Keratinocyte (primary cell): Measurements from ENCODE around the gene ING5. TPM values are rescaled to one million over a fixed set of nuclear protein-coding genes. Genes with fewer than 3 reads are reported as not detected.

ENCODE experiments used
- DNase-seq: peaks from one replicate; pipeline ENCODE4 v3.0.0-alpha.2; 2011; ENCODE audit warnings: low read depth, missing footprints, low spot score
- FAIRE-seq: peaks from 2 replicates; lab custom pipeline; 2011; peaks lifted over from hg19 to GRCh38; lab: Jason Lieb, UNC
- H2AFZ ChIP-seq: 2 replicates; pipeline ENCODE4 v1.6.0; 2012; ENCODE audit warnings: low read length, control low read depth, inconsistent platforms; ENCODE audit not compliant: control insufficient read depth
- H3K27ac ChIP-seq: 2 replicates; pipeline ENCODE4 v1.5.1; 2011; ENCODE audit warnings: low read length; ENCODE audit not compliant: control insufficient read depth, insufficient read depth
- H3K27me3 ChIP-seq: 3 replicates; pipeline ENCODE4 v1.6.0; 2011; ENCODE audit warnings: low read length; ENCODE audit not compliant: control insufficient read depth, insufficient read depth; ENCODE audit errors: extremely low read depth
- H3K36me3 ChIP-seq, 2 experiments: 2 replicates in 1 of 2; 3 replicates in 1 of 2; pipeline ENCODE4 v1.5.1; 2011; ENCODE audit warnings: low read length in 2 of 2, mild to moderate bottlenecking in 1 of 2; ENCODE audit not compliant: control insufficient read depth in 2 of 2, insufficient read depth in 2 of 2; ENCODE audit errors: extremely low read depth in 1 of 2
- H3K4me1 ChIP-seq: 3 replicates; pipeline ENCODE4 v1.5.1; 2011; ENCODE audit warnings: low read length; ENCODE audit not compliant: control insufficient read depth, insufficient read depth; ENCODE audit errors: extremely low read depth
- H3K4me2 ChIP-seq: 3 replicates; pipeline ENCODE4 v1.6.0; 2011; ENCODE audit warnings: low read depth, low read length; ENCODE audit not compliant: control insufficient read depth, insufficient read depth; ENCODE audit errors: extremely low read depth
- H3K4me3 ChIP-seq, 3 experiments: fragments of 200-600 bp in 1 of 3; sonication (generic) in 1 of 3; 2 replicates in 2 of 3; 3 replicates in 1 of 3; pipeline ENCODE4 v1.5.1; 2011 to 2016; ENCODE audit warnings: low read length in 3 of 3, mild to moderate bottlenecking in 3 of 3, control low read depth in 2 of 3, inconsistent platforms in 1 of 3, low read depth in 1 of 3, mixed read lengths in 1 of 3, mixed run types in 1 of 3, moderate library complexity in 1 of 3; ENCODE audit not compliant: control insufficient read depth in 2 of 3, insufficient read depth in 2 of 3; ENCODE audit errors: extremely low read depth in 1 of 3
- H3K79me2 ChIP-seq: 2 replicates; pipeline ENCODE4 v1.6.0; 2012; ENCODE audit warnings: low read length; ENCODE audit not compliant: control insufficient read depth, insufficient read depth
- H3K9ac ChIP-seq: 3 replicates; pipeline ENCODE4 v1.6.0; 2011; ENCODE audit warnings: low read length; ENCODE audit not compliant: control insufficient read depth, insufficient read depth; ENCODE audit errors: extremely low read depth
- H3K9me1 ChIP-seq: 3 replicates; pipeline ENCODE4 v1.6.0; 2011; ENCODE audit warnings: low read length; ENCODE audit not compliant: control insufficient read depth, insufficient read depth; ENCODE audit errors: extremely low read depth
- H3K9me3 ChIP-seq: 2 replicates; pipeline ENCODE4 v1.5.1; 2012; ENCODE audit warnings: low read depth, low read length; ENCODE audit not compliant: control insufficient read depth
- H4K20me1 ChIP-seq: 3 replicates; pipeline ENCODE4 v1.6.0; 2011; ENCODE audit warnings: low read length; ENCODE audit not compliant: control insufficient read depth, insufficient read depth; ENCODE audit errors: extremely low read depth
- EZH2 ChIP-seq: IDR thresholded peaks from one replicate; pipeline ENCODE4 v1.6.1; 2012; ENCODE audit warnings: inconsistent platforms, mild to moderate bottlenecking, low read length, moderate library complexity
- dilution Hi-C: fragments of 300-500 bp; cut with MboI; formaldehyde crosslinking; loops from one replicate; pipeline ENCODE4 v1.7.0; 2020; ENCODE audit warnings: low sequenced_read_pairs; ENCODE audit not compliant: extremely low pct_ligation_motif_present
- polyA plus RNA-seq, 5 experiments: library from polyadenylated mRNA; depleted of rRNA in 3 of 5; stranded (reverse) in 3 of 5; stranded (forward) in 1 of 5; unstranded in 1 of 5; fragments of >200 nt; gene quantifications; 1 replicate in 1 of 5; 2 replicates in 3 of 5; 3 replicates in 1 of 5; pipeline versions ENCODE4 v1.2.1 to v1.2.3, GENCODE V29; 2011 to 2012; ENCODE audit warnings: missing spikeins in 2 of 5, low read depth in 1 of 5, low replicate concordance in 1 of 5
- TF ChIP-seq, protein P1 (sequence below), 3 experiments: IDR thresholded peaks in 1 of 3; conservative IDR thresholded peaks in 1 of 3; optimal IDR thresholded peaks in 1 of 3; 2 replicates in 2 of 3; 3 replicates in 1 of 3; pipeline versions ENCODE3 to v1.5.1; 2011; ENCODE audit warnings: low read length in 3 of 3, mild to moderate bottlenecking in 3 of 3, moderate library complexity in 2 of 3, control low read depth in 1 of 3, inconsistent platforms in 1 of 3; ENCODE audit not compliant: insufficient read depth in 2 of 3; ENCODE audit errors: extremely low read depth in 1 of 3

The ING5 gene
- polyA plus RNA-seq, 1 donor (not counting 4 experiments of a cell fraction or from before 2014, with no cell fraction given), result 19.1 TPM

DNA sequence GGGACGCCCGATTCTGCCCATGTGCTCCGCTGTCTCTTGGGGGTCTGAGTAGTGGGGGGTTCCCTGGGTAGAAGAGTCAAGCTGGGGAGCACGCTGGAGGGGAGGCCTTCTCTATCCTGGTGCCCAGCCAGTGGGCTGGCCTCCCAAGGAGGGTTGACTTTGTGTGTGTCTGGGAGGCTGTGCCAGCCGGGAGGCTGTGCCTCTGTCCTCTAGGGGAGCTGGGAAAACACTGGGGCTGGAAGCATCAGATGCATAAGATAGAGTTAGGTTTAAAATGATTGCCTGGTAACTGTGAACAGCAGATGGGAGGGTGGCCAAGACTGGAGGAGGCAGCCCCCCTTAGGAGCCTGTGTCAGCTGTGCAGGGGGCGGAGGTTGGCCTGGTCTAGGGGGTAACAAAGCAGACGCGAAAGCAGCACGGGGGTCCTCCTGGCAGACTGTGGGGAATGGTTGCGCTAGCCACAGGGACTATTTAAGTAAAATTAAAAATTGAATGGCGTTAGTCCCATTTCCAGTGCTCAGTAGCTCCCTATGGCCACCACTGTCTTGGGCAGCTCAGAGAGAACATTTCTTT, 1.3 kb downstream of the ING5 start:
- dilution Hi-C loops, result no loop called here

DNA sequence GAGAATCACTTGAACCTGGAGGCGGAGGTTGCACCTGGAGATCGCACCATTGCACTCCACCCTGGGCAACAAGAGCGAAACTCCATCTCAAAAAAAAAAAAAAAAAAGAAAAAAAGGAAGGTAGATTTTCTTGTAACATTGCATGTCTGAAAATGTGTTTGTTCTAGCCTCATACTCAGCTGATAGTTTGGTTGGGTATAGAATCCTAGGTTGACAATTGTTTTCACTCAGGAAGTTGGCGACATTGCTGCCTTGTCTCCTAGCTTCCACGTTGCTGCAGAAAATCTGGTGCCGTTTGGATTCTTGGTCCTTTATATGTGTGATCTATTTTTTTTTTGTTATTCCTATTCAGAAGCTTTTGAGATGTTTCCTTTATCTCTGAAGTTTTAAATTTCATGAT, 4.7 kb downstream of the ING5 start:
- Histone ChIP-seq H3K4me2 (no peak overlapping the region), H4K20me1 (no peaks in the 10 kb centered on the region), H3K4me1 (no peaks in the 10 kb centered on the region), H3K9ac (no peak overlapping the region), H3K79me2 (peaks cover 9% of the 10 kb centered on the region), H3K4me3 (no peak overlapping the region), H3K36me3 (peaks cover 14 to 29% of the 10 kb centered on the region in 2 experiments), H3K9me3 (no peaks in the 10 kb centered on the region), H3K9me1 (no peaks in the 10 kb centered on the region), H2AFZ (no peak overlapping the region), H3K27me3 (no peaks in the 10 kb centered on the region), H3K27ac (no peak overlapping the region)
- dilution Hi-C loops, result no loop called here
- TF ChIP-seq, protein P1, sequence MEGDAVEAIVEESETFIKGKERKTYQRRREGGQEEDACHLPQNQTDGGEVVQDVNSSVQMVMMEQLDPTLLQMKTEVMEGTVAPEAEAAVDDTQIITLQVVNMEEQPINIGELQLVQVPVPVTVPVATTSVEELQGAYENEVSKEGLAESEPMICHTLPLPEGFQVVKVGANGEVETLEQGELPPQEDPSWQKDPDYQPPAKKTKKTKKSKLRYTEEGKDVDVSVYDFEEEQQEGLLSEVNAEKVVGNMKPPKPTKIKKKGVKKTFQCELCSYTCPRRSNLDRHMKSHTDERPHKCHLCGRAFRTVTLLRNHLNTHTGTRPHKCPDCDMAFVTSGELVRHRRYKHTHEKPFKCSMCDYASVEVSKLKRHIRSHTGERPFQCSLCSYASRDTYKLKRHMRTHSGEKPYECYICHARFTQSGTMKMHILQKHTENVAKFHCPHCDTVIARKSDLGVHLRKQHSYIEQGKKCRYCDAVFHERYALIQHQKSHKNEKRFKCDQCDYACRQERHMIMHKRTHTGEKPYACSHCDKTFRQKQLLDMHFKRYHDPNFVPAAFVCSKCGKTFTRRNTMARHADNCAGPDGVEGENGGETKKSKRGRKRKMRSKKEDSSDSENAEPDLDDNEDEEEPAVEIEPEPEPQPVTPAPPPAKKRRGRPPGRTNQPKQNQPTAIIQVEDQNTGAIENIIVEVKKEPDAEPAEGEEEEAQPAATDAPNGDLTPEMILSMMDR (optimal IDR thresholded peaks at IDR 0.05 in 1 of 3, IDR thresholded peaks at IDR 0.05 in 1 of 3, conservative IDR thresholded peaks at IDR 0.05 in 1 of 3; ENCODE audit: extremely low read depth in 1 of 3, insufficient read depth in 2 of 3, low read length in 3 of 3), result no peak
- FAIRE-seq, result no peak
- no peak for DNase-seq

More for the DNA sequence above, 1.3 kb downstream of the ING5 start:
- H3K4me1 ChIP-seq, result no peaks in the 10 kb centered on the region
- FAIRE-seq (no peak), DNase-seq (no peak)
- H3K79me2 ChIP-seq, result peaks cover 9% of the 10 kb centered on the region
- peak overlapping the region; percentile 94 for H3K4me2 ChIP-seq
- H3K27me3 ChIP-seq, result no peaks in the 10 kb centered on the region
- H3K36me3 ChIP-seq, result peaks cover 4 to 17% of the 10 kb centered on the region in 2 experiments
- H4K20me1 ChIP-seq, result no peaks in the 10 kb centered on the region
- TF ChIP-seq, protein P1 (optimal IDR thresholded peaks at IDR 0.05 in 1 of 3, IDR thresholded peaks at IDR 0.05 in 1 of 3, conservative IDR thresholded peaks at IDR 0.05 in 1 of 3; ENCODE audit: extremely low read depth in 1 of 3, insufficient read depth in 2 of 3, low read length in 3 of 3), result no peak
- no peak for TF ChIP-seq EZH2
- H3K9me3 ChIP-seq, result no peaks in the 10 kb centered on the region
- H3K27ac ChIP-seq, result peak overlapping the region; percentile 58
- H2AFZ ChIP-seq, result no peak overlapping the region
- H3K9me1 ChIP-seq, result no peaks in the 10 kb centered on the region
- H3K4me3 ChIP-seq, result peak overlapping the region; percentile 80 to 85 (median 85)
- peak overlapping the region; percentile 81 for H3K9ac ChIP-seq
